ENCODE data around the gene CCND2. TPM values are rescaled to one million over a fixed set of nuclear protein-coding genes. Genes with fewer than 3 reads are reported as not detected.

Gene CCND2
- polyA plus RNA-seq (ENCODE audit: low read depth in 6 of 6): 10 to 100 TPM in 2 of 6 donors, 1 to 10 TPM in 4; 5.6 to 16.7 (median 8.3) TPM

- ATAC-seq (ENCODE audit: low read depth in 2 of 2) (no peak), DNase-seq (peak; percentile 29)
- Mint-ChIP-seq H3K36me3 (no peaks in the 10 kb centered on the region), H3K27ac (peak within 1 kb of the TSS; percentile 98 to 100 (median 99)), H3K27me3 (no peaks in the 10 kb centered on the region), H3K4me3 (peak within 1 kb of the TSS; percentile 92 to 99 (median 96)), H3K4me1 (peaks cover 37 to 51% (median 50%) of the 10 kb centered on the region in 3 donors), H3K9me3 (no peaks in the 10 kb centered on the region)
Observed at GRCh38 chr12:4273652-4274395, at the start of gene CCND2. CCND2 (plus strand) TSS chr12:4273762; CDS start chr12:4274041, 279 bp downstream.

DNA sequence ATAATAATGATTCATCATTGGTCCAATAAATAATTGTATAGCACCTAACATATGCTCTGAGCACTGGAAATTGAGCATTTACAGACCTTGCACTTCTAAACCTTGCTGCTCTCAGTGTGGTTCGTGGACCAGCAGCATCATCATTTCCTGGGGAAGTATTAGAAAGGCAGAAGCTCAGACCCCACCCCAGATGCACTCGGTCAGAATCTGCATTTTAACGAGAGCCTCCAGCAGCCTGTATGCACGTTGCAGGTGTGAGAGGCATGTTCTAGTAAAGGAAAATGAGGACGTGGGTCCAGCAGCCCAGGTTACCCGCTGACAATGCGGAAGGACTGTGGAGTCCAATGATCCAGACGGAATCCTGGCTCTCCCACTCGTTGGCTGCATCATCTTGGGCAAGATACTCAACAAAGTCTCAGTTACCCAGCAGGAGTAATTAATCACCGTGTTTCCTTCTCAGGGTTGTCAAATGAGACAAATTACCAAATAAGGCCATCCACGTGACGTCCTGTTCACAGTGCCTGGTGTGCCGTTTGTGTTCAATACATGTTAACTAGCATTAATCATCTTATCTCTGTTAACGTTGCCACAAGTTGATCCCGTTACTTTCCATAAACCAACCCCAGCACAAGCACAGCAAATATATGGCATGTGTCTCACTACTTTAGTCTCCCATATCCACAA, 49.2 kb upstream of the CCND2 start:
- no peak for DNase-seq
- H3K27ac Mint-ChIP-seq: peak overlapping the region in 4 of 6 donors; percentile 21 to 90 (median 51)

GRCh38 chr12:4225571-4225970, 48.0 kb upstream of the CCND2 start:
- Mint-ChIP-seq H3K27me3 (no peaks in the 10 kb centered on the region), H3K9me3 (no peaks in the 10 kb centered on the region), H3K4me1 (peaks cover 20 to 35% (median 35%) of the 10 kb centered on the region in 3 donors), H3K36me3 (no peaks in the 10 kb centered on the region), H3K4me3 (peak overlapping the region in 1 of 8 donors; percentile 35), H3K27ac (peak overlapping the region in 1 of 6 donors; percentile 34)
- no peak for ATAC-seq (ENCODE audit: low read depth in 2 of 2)
- DNase-seq: no peak

More for the DNA sequence above, 49.2 kb upstream of the CCND2 start:
- Mint-ChIP-seq H3K4me3 (peak overlapping the region in 7 of 8 donors; percentile 36 to 86 (median 74)), H3K27me3 (no peaks in the 10 kb centered on the region), H3K4me1 (peaks cover 20 to 35% (median 35%) of the 10 kb centered on the region in 3 donors), H3K9me3 (no peaks in the 10 kb centered on the region), H3K36me3 (no peaks in the 10 kb centered on the region)
- peak; percentile 52 to 58 for ATAC-seq (ENCODE audit: low read depth in 2 of 2)

GRCh38 chr12:4227046-4227445, 46.5 kb upstream of the CCND2 start:
- peak overlapping the region in 1 of 6 donors; percentile 60 for H3K27ac Mint-ChIP-seq
- no peaks in the 10 kb centered on the region for H3K9me3 Mint-ChIP-seq
- peaks cover 0 to 5% (median 0%) of the 10 kb centered on the region in 3 donors for H3K27me3 Mint-ChIP-seq
- H3K4me3 Mint-ChIP-seq: no peak overlapping the region
- ATAC-seq (ENCODE audit: low read depth in 2 of 2): no peak
- no peaks in the 10 kb centered on the region for H3K36me3 Mint-ChIP-seq
- peaks cover 20 to 35% (median 35%) of the 10 kb centered on the region in 3 donors for H3K4me1 Mint-ChIP-seq
- no peak for DNase-seq

- H3K27ac Mint-ChIP-seq: peak overlapping the region in 1 of 6 donors; percentile 72
- peaks cover 19 to 32% (median 30%) of the 10 kb centered on the region in 3 donors for H3K4me1 Mint-ChIP-seq
- peak overlapping the region in 1 of 8 donors; percentile 6 for H3K4me3 Mint-ChIP-seq
- ATAC-seq (ENCODE audit: low read depth in 2 of 2) (no peak), DNase-seq (no peak)
- H3K36me3 Mint-ChIP-seq: no peaks in the 10 kb centered on the region
- peaks cover 0 to 5% (median 0%) of the 10 kb centered on the region in 3 donors for H3K27me3 Mint-ChIP-seq
- no peaks in the 10 kb centered on the region for H3K9me3 Mint-ChIP-seq
Observed at GRCh38 chr12:4228122-4228580, 45.4 kb upstream of the CCND2 start.

- Mint-ChIP-seq H3K4me1 (peaks cover 0 to 8% (median 6%) of the 10 kb centered on the region in 3 donors), H3K27me3 (peaks cover 0 to 5% (median 0%) of the 10 kb centered on the region in 3 donors), H3K4me3 (no peak overlapping the region), H3K9me3 (peaks cover 0 to 10% (median 6%) of the 10 kb centered on the region in 7 donors), H3K27ac (no peak overlapping the region), H3K36me3 (no peaks in the 10 kb centered on the region)
- ATAC-seq (ENCODE audit: low read depth in 2 of 2) (no peak), DNase-seq (no peak)
Observed at GRCh38 chr12:4230526-4230925, 43.0 kb upstream of the CCND2 start.

- no peak for DNase-seq
- Mint-ChIP-seq H3K27me3 (peaks cover 5 to 18% (median 6%) of the 10 kb centered on the region in 3 donors), H3K4me3 (no peak overlapping the region), H3K9me3 (peaks cover 10 to 58% (median 39%) of the 10 kb centered on the region in 7 donors), H3K36me3 (peaks cover 10 to 30% of the 10 kb centered on the region in 2 donors), H3K27ac (peak overlapping the region in 2 of 6 donors; percentile 23 to 27), H3K4me1 (peaks cover 0 to 8% (median 0%) of the 10 kb centered on the region in 3 donors)
- peak; percentile 56 to 68 for ATAC-seq (ENCODE audit: low read depth in 2 of 2)
Observed at GRCh38 chr12:4238577-4238976, 35.0 kb upstream of the CCND2 start.

DNA sequence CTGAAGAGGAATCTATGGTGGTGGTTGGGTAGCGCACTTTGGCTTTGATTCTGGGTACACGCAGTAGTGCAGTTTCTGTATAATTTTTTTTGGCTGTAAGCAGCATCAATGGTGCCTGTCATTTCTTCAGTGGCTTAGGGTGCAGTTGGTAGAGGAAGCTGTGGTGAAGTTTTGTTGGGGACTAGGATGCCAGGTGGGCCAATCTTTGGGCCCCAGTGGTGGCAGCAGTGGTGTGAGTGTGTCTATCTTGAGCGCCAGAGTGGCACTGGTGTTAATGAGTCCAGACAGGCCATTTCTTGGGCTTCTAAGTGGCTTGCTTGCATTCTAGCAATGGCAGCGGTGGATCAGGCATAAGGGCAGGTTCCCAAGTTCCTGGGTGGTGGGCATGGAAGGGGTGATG, 33.8 kb upstream of the CCND2 start:
- DNase-seq (no peak), ATAC-seq (ENCODE audit: low read depth in 2 of 2) (no peak)
- Mint-ChIP-seq H3K27me3 (peaks cover 6 to 29% (median 16%) of the 10 kb centered on the region in 3 donors), H3K9me3 (peaks cover 10 to 54% (median 39%) of the 10 kb centered on the region in 7 donors), H3K27ac (no peak overlapping the region), H3K36me3 (peaks cover 10 to 36% of the 10 kb centered on the region in 2 donors), H3K4me1 (peaks cover 0 to 14% (median 4%) of the 10 kb centered on the region in 3 donors), H3K4me3 (no peak overlapping the region)

DNA sequence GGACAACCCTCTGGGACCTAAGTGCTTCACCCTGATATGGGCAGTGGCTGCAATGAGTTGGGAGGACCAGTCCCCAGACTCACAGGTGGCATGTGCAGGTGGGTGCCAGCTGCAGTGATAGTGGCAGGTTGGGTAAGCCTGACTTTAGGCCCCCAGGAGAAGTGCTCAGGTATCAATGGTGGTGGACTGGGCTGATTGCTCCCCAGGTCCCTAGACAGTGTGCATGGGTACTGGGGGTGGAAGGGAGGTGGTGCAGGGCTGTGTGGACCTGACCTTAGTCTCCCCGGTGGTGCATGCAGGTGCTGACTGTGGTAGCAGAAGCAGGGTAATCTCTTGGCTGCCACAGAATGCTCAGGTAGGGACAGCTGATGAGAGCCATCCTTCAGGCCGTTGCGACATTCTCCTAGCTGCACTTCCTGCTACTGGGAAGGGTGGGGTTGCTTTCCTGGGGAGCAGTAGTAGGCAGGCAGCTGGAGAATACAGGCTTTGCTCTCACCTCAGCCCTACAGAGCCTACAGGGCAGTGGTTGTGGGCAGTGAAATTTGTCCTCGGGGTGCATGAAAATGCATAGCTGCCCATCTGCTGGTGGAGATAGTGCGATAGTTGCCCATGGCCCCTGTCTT, 33.3 kb upstream of the CCND2 start:
- no peak for ATAC-seq (ENCODE audit: low read depth in 2 of 2)
- Mint-ChIP-seq H3K36me3 (peaks cover 10 to 36% of the 10 kb centered on the region in 2 donors), H3K27ac (no peak overlapping the region), H3K27me3 (peaks cover 6 to 33% (median 21%) of the 10 kb centered on the region in 3 donors), H3K9me3 (peaks cover 10 to 51% (median 39%) of the 10 kb centered on the region in 7 donors), H3K4me1 (peaks cover 4 to 18% (median 4%) of the 10 kb centered on the region in 3 donors), H3K4me3 (no peak overlapping the region)
- DNase-seq: no peak

- Mint-ChIP-seq H3K4me1 (peaks cover 9 to 25% (median 9%) of the 10 kb centered on the region in 3 donors), H3K9me3 (peaks cover 10 to 44% (median 32%) of the 10 kb centered on the region in 7 donors), H3K4me3 (peak overlapping the region in 1 of 8 donors; percentile 73), H3K36me3 (peaks cover 10 to 36% of the 10 kb centered on the region in 2 donors), H3K27ac (no peak overlapping the region), H3K27me3 (peaks cover 6 to 33% (median 21%) of the 10 kb centered on the region in 3 donors)
- DNase-seq (no peak), ATAC-seq (ENCODE audit: low read depth in 2 of 2) (no peak)
Observed at GRCh38 chr12:4240981-4241380, 32.6 kb upstream of the CCND2 start.

- H3K27me3 Mint-ChIP-seq: peaks cover 6 to 33% (median 21%) of the 10 kb centered on the region in 3 donors
- peaks cover 12 to 31% (median 15%) of the 10 kb centered on the region in 3 donors for H3K4me1 Mint-ChIP-seq
- DNase-seq: no peak
- H3K36me3 Mint-ChIP-seq: peaks cover 10 to 36% of the 10 kb centered on the region in 2 donors
- ATAC-seq (ENCODE audit: low read depth in 2 of 2): no peak
- H3K4me3 Mint-ChIP-seq: no peak overlapping the region
- H3K9me3 Mint-ChIP-seq: peaks cover 10 to 39% (median 29%) of the 10 kb centered on the region in 7 donors
- no peak overlapping the region for H3K27ac Mint-ChIP-seq
Observed at GRCh38 chr12:4241592-4241991, 32.0 kb upstream of the CCND2 start.

- DNase-seq (no peak), ATAC-seq (ENCODE audit: low read depth in 2 of 2) (no peak)
- Mint-ChIP-seq H3K36me3 (peaks cover 2 to 26% of the 10 kb centered on the region in 2 donors), H3K9me3 (peaks cover 5 to 28% (median 19%) of the 10 kb centered on the region in 7 donors), H3K27me3 (peaks cover 6 to 33% (median 21%) of the 10 kb centered on the region in 3 donors), H3K4me1 (peaks cover 12 to 31% (median 18%) of the 10 kb centered on the region in 3 donors), H3K27ac (peak overlapping the region in 2 of 6 donors; percentile 56 to 62), H3K4me3 (no peak overlapping the region)
Observed at GRCh38 chr12:4242595-4242994, 31.0 kb upstream of the CCND2 start.

DNA sequence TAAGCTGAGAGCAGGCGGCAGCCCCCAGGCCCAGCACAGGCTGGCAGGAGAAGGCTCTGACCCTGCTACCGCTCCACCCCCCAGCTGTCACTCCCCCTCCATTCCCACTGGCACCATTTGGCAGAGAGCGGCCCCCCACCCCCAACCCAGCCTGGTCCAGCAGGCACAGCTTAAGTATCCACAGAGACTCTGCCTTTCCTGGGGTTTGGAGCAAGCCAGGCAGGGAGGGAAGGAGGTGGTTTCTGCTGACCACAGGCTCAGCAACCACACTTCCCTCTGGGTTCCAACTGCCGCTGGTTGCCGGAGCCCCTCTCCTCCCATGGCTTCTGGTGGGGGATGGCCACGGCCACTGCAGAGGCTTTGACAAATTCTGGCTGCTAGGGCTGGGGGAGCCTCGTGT, 30.5 kb upstream of the CCND2 start:
- DNase-seq: no peak
- H3K9me3 Mint-ChIP-seq: peaks cover 5 to 24% (median 14%) of the 10 kb centered on the region in 7 donors
- no peak for ATAC-seq (ENCODE audit: low read depth in 2 of 2)
- H3K27ac Mint-ChIP-seq: no peak overlapping the region
- H3K27me3 Mint-ChIP-seq: peaks cover 6 to 33% (median 21%) of the 10 kb centered on the region in 3 donors
- H3K4me1 Mint-ChIP-seq: peaks cover 12 to 31% (median 18%) of the 10 kb centered on the region in 3 donors
- H3K36me3 Mint-ChIP-seq: peaks cover 0 to 21% of the 10 kb centered on the region in 2 donors
- no peak overlapping the region for H3K4me3 Mint-ChIP-seq

Data from naive B cell (primary cell).